ENCODE results near the gene CHI3L2.

Gene CHI3L2

DNA sequence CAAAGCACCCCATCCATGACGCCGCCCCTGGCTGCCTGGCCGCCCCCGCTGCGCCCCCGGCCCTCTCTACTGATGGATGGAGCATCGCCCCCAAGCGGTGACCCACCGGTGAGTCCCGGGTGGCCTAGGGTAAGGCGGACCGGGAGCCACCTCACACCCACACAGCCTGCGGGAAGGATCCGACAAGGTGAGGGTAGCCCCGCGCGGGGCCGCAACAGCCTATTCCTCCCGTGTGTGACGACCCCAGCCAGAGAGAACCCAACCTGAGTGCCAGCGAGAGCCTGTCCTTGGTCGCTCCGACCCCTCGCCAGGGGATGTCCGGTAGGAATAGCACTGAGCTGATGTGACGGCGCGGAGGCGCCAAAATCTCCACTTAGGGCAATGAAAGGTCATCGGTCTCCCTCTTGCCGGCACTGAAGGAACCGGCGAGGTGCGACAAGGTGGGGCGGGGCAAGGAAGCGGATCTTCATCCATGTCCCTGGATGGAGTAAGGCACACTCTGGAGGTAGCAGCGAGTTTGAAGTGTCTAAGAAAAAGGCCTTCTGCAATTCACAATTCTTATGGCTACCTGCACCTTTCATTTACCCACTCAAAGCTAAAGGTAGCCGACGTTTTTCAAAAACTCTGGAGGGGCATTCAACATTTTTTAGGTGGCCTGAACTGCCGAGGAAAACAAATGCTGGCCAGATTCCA is 43.4 kb downstream of the CHI3L2 start:
- Histone ChIP-seq H3K4me1 (ENCODE audit: control insufficient read depth in 5 of 5, insufficient read depth in 5 of 5, low read length in 5 of 5) (peaks cover 0 to 9% (median 5%) of the 10 kb centered on the region in 5 donors), H3K4me3 (ENCODE audit: low read depth in 1 of 5, low read length in 5 of 5) (peak overlapping the region in 3 of 5 donors; percentile 6 to 26 (median 22)), H3K9ac (ENCODE audit: low read length in 5 of 5) (no peak overlapping the region), H3K27me3 (ENCODE audit: control insufficient read depth in 5 of 5, insufficient read depth in 4 of 5, low read length in 5 of 5) (peaks cover 11 to 26% (median 19%) of the 10 kb centered on the region in 5 donors), H3K9me3 (ENCODE audit: control insufficient read depth in 5 of 5, low read length in 5 of 5) (peaks cover 0 to 3% (median 0%) of the 10 kb centered on the region in 5 donors), H3K27ac (ENCODE audit: low read depth, low read length) (no peak overlapping the region), H3K36me3 (ENCODE audit: control insufficient read depth in 5 of 5, insufficient read depth in 5 of 5, low read length in 5 of 5) (no peaks in the 10 kb centered on the region)

GRCh38 chr1:111271464-111271801 is 43.9 kb downstream of the CHI3L2 start:
- Histone ChIP-seq H3K27ac (ENCODE audit: low read depth, low read length) (no peak overlapping the region), H3K4me3 (ENCODE audit: low read depth in 1 of 5, low read length in 5 of 5) (peak overlapping the region in 2 of 5 donors; percentile 6 to 26), H3K4me1 (ENCODE audit: control insufficient read depth in 5 of 5, insufficient read depth in 5 of 5, low read length in 5 of 5) (peaks cover 0 to 9% (median 5%) of the 10 kb centered on the region in 5 donors), H3K27me3 (ENCODE audit: control insufficient read depth in 5 of 5, insufficient read depth in 4 of 5, low read length in 5 of 5) (peaks cover 11 to 26% (median 19%) of the 10 kb centered on the region in 5 donors), H3K9ac (ENCODE audit: low read length in 5 of 5) (no peak overlapping the region), H3K9me3 (ENCODE audit: control insufficient read depth in 5 of 5, low read length in 5 of 5) (peaks cover 0 to 2% (median 0%) of the 10 kb centered on the region in 5 donors), H3K36me3 (ENCODE audit: control insufficient read depth in 5 of 5, insufficient read depth in 5 of 5, low read length in 5 of 5) (no peaks in the 10 kb centered on the region)

DNA sequence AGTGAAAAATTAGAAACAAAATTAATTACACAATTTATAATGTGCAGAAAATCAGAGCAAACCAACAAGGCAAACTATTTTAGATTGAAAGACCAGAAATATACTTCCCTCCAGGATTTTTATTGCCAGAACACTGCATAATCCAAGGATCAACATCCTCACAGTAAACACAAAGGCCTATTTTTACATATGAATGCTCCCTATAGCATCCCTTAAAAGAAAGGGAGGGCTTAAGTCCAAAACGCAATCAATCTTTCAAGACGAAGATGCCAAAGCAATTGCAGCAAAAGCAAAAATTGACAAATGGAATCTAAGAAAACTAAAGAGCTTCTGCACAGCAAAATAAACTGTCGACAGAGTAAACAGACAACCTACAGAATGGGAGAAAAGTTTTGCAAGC is 44.6 kb downstream of the CHI3L2 start:
- H3K27me3 ChIP-seq (ENCODE audit: control insufficient read depth in 5 of 5, insufficient read depth in 4 of 5, low read length in 5 of 5), result peaks cover 11 to 26% (median 19%) of the 10 kb centered on the region in 5 donors
- H3K4me3 ChIP-seq (ENCODE audit: low read depth in 1 of 5, low read length in 5 of 5), result no peak overlapping the region
- H3K4me1 ChIP-seq (ENCODE audit: control insufficient read depth in 5 of 5, insufficient read depth in 5 of 5, low read length in 5 of 5), result peaks cover 0 to 9% (median 5%) of the 10 kb centered on the region in 5 donors

DNA sequence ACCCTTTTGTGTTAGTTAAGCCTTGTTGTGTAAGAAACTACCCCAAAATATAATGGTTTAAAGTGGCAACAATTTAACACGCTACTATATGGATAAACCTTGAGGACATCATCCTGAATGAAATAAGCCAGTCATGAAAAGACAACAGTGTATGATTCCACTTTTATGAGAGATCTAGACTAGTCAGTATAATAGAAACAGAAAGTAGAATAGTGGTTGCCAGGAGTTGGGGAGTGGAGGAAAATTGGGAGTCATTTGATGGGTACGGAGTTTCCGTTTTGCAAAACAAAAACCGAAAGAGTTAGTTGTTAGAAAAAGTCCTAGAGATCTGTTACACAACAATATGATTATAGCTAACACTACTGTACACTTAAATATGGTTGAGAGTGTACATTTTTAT is 47.1 kb downstream of the CHI3L2 start:
- H3K27ac ChIP-seq (ENCODE audit: low read depth, low read length), result peak overlapping the region; percentile 64
- peaks cover 11 to 23% (median 19%) of the 10 kb centered on the region in 5 donors for H3K27me3 ChIP-seq (ENCODE audit: control insufficient read depth in 5 of 5, insufficient read depth in 4 of 5, low read length in 5 of 5)
- no peak overlapping the region for H3K9ac ChIP-seq (ENCODE audit: low read length in 5 of 5)
- no peaks in the 10 kb centered on the region for H3K36me3 ChIP-seq (ENCODE audit: control insufficient read depth in 5 of 5, insufficient read depth in 5 of 5, low read length in 5 of 5)
- peak overlapping the region in 1 of 5 donors; percentile 30 for H3K4me3 ChIP-seq (ENCODE audit: low read depth in 1 of 5, low read length in 5 of 5)
- H3K9me3 ChIP-seq (ENCODE audit: control insufficient read depth in 5 of 5, low read length in 5 of 5), result peaks cover 0 to 8% (median 5%) of the 10 kb centered on the region in 5 donors
- H3K4me1 ChIP-seq (ENCODE audit: control insufficient read depth in 5 of 5, insufficient read depth in 5 of 5, low read length in 5 of 5), result peaks cover 0 to 9% (median 5%) of the 10 kb centered on the region in 5 donors

More for the DNA sequence above, 44.6 kb downstream of the CHI3L2 start:
- H3K9ac ChIP-seq (ENCODE audit: low read length in 5 of 5), result no peak overlapping the region
- H3K27ac ChIP-seq (ENCODE audit: low read depth, low read length), result no peak overlapping the region
- peaks cover 0 to 7% (median 3%) of the 10 kb centered on the region in 5 donors for H3K9me3 ChIP-seq (ENCODE audit: control insufficient read depth in 5 of 5, low read length in 5 of 5)
- H3K36me3 ChIP-seq (ENCODE audit: control insufficient read depth in 5 of 5, insufficient read depth in 5 of 5, low read length in 5 of 5), result no peaks in the 10 kb centered on the region

- Histone ChIP-seq H3K9ac (ENCODE audit: low read length in 5 of 5) (no peak overlapping the region), H3K4me1 (ENCODE audit: control insufficient read depth in 5 of 5, insufficient read depth in 5 of 5, low read length in 5 of 5) (peaks cover 0 to 9% (median 5%) of the 10 kb centered on the region in 5 donors), H3K27ac (ENCODE audit: low read depth, low read length) (peak overlapping the region; percentile 64), H3K9me3 (ENCODE audit: control insufficient read depth in 5 of 5, low read length in 5 of 5) (peaks cover 0 to 8% (median 5%) of the 10 kb centered on the region in 5 donors), H3K36me3 (ENCODE audit: control insufficient read depth in 5 of 5, insufficient read depth in 5 of 5, low read length in 5 of 5) (no peaks in the 10 kb centered on the region), H3K4me3 (ENCODE audit: low read depth in 1 of 5, low read length in 5 of 5) (peak overlapping the region in 1 of 5 donors; percentile 30), H3K27me3 (ENCODE audit: control insufficient read depth in 5 of 5, insufficient read depth in 4 of 5, low read length in 5 of 5) (peaks cover 9 to 21% (median 17%) of the 10 kb centered on the region in 5 donors)
Observed at GRCh38 chr1:111275079-111275478, 47.6 kb downstream of the CHI3L2 start.

DNA sequence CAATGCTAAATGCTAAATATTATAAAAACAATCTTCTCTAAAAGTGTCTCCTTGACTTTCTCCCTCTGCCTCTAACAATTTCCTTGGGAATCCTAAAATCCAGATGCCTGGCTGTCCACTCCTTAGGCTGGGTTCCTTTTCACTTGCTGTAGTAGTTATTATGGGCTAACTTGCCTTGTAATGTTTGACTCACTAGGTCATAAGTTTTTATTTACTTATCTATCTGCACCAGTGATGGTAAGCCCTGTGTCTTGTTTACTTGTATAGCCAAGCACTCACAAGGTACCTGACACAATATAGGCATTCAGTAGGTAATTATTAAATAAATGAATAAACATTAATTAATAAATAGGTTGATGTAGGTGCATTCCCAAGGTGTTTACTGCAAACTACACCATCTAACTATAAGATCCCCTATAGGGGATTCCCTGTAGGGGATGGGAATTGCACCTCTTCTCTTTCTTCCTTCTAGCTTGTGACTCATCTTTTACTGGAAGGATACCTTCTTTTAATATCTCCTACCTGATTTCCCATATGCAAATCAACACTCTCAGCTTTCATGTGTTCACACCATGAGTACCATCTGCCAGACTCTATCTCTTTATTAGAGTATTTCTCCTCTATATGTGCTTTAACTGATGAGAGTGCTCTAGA is 48.4 kb downstream of the CHI3L2 start:
- Histone ChIP-seq H3K4me1 (ENCODE audit: control insufficient read depth in 5 of 5, insufficient read depth in 5 of 5, low read length in 5 of 5) (peaks cover 0 to 6% (median under 1%) of the 10 kb centered on the region in 5 donors), H3K27me3 (ENCODE audit: control insufficient read depth in 5 of 5, insufficient read depth in 4 of 5, low read length in 5 of 5) (peaks cover under 1 to 13% (median 10%) of the 10 kb centered on the region in 5 donors), H3K9ac (ENCODE audit: low read length in 5 of 5) (no peak overlapping the region), H3K9me3 (ENCODE audit: control insufficient read depth in 5 of 5, low read length in 5 of 5) (peaks cover 0 to 8% (median 5%) of the 10 kb centered on the region in 5 donors), H3K27ac (ENCODE audit: low read depth, low read length) (no peak overlapping the region), H3K4me3 (ENCODE audit: low read depth in 1 of 5, low read length in 5 of 5) (no peak overlapping the region), H3K36me3 (ENCODE audit: control insufficient read depth in 5 of 5, insufficient read depth in 5 of 5, low read length in 5 of 5) (no peaks in the 10 kb centered on the region)

DNA sequence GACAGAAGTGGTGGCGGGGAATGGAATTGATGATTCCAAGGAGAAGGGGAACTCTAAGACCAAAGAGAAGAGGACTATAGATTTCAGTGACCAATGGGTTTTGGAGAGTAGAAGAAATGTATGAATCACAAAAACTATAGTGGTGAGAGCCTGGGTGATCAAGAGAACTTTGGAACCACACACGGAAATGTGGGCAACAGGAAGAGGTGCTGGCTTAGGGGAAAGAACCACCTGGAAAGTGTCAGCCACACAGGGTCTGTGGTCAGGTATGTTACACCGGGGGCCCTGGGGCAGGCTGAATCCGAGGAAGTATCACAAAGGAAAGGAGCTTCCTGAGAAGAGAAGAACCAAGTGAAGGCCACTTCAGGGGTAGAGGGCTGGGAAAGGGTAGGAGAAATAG is 51.6 kb downstream of the CHI3L2 start:
- no peaks in the 10 kb centered on the region for H3K36me3 ChIP-seq (ENCODE audit: control insufficient read depth in 5 of 5, insufficient read depth in 5 of 5, low read length in 5 of 5)
- H3K4me3 ChIP-seq (ENCODE audit: low read depth in 1 of 5, low read length in 5 of 5), result no peak overlapping the region
- H3K27me3 ChIP-seq (ENCODE audit: control insufficient read depth in 5 of 5, insufficient read depth in 4 of 5, low read length in 5 of 5), result no peaks in the 10 kb centered on the region
- no peak overlapping the region for H3K27ac ChIP-seq (ENCODE audit: low read depth, low read length)
- H3K4me1 ChIP-seq (ENCODE audit: control insufficient read depth in 5 of 5, insufficient read depth in 5 of 5, low read length in 5 of 5), result no peaks in the 10 kb centered on the region
- H3K9me3 ChIP-seq (ENCODE audit: control insufficient read depth in 5 of 5, low read length in 5 of 5), result peaks cover 0 to 8% (median 5%) of the 10 kb centered on the region in 5 donors
- H3K9ac ChIP-seq (ENCODE audit: low read length in 5 of 5), result no peak overlapping the region

DNA sequence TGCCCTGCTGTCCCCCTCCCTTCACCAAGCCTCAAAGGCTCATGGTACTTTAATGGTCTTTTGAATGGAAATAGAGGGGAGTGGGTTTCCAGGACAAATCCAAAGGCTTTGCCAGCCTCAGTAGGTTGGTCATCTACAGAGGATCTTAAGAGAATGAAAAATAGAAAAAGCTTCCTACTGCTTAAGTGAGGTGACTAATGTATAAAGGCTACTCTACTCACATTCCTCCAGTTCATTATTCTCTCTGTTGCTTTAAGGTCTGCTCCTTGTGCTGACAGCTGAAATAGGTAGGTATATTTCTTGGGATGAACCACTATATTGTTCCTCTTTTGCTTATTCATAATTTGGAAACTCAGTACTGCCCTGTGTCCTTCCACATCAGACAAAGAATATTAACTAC is 52.8 kb downstream of the CHI3L2 start:
- H3K36me3 ChIP-seq (ENCODE audit: control insufficient read depth in 5 of 5, insufficient read depth in 5 of 5, low read length in 5 of 5), result no peaks in the 10 kb centered on the region
- peaks cover 0 to 8% (median 5%) of the 10 kb centered on the region in 5 donors for H3K9me3 ChIP-seq (ENCODE audit: control insufficient read depth in 5 of 5, low read length in 5 of 5)
- H3K4me3 ChIP-seq (ENCODE audit: low read depth in 1 of 5, low read length in 5 of 5), result no peak overlapping the region
- no peak overlapping the region for H3K9ac ChIP-seq (ENCODE audit: low read length in 5 of 5)
- no peak overlapping the region for H3K27ac ChIP-seq (ENCODE audit: low read depth, low read length)
- no peaks in the 10 kb centered on the region for H3K27me3 ChIP-seq (ENCODE audit: control insufficient read depth in 5 of 5, insufficient read depth in 4 of 5, low read length in 5 of 5)
- no peaks in the 10 kb centered on the region for H3K4me1 ChIP-seq (ENCODE audit: control insufficient read depth in 5 of 5, insufficient read depth in 5 of 5, low read length in 5 of 5)

- peaks cover 0 to 8% (median 5%) of the 10 kb centered on the region in 5 donors for H3K9me3 ChIP-seq (ENCODE audit: control insufficient read depth in 5 of 5, low read length in 5 of 5)
- no peaks in the 10 kb centered on the region for H3K36me3 ChIP-seq (ENCODE audit: control insufficient read depth in 5 of 5, insufficient read depth in 5 of 5, low read length in 5 of 5)
- no peaks in the 10 kb centered on the region for H3K27me3 ChIP-seq (ENCODE audit: control insufficient read depth in 5 of 5, insufficient read depth in 4 of 5, low read length in 5 of 5)
- H3K27ac ChIP-seq (ENCODE audit: low read depth, low read length), result no peak overlapping the region
- no peaks in the 10 kb centered on the region for H3K4me1 ChIP-seq (ENCODE audit: control insufficient read depth in 5 of 5, insufficient read depth in 5 of 5, low read length in 5 of 5)
- H3K9ac ChIP-seq (ENCODE audit: low read length in 5 of 5), result no peak overlapping the region
- H3K4me3 ChIP-seq (ENCODE audit: low read depth in 1 of 5, low read length in 5 of 5), result no peak overlapping the region
Observed at GRCh38 chr1:111281411-111281810, 53.9 kb downstream of the CHI3L2 start.

- Histone ChIP-seq H3K9ac (ENCODE audit: low read length in 5 of 5) (no peak overlapping the region), H3K27ac (ENCODE audit: low read depth, low read length) (no peak overlapping the region), H3K9me3 (ENCODE audit: control insufficient read depth in 5 of 5, low read length in 5 of 5) (no peaks in the 10 kb centered on the region), H3K36me3 (ENCODE audit: control insufficient read depth in 5 of 5, insufficient read depth in 5 of 5, low read length in 5 of 5) (no peaks in the 10 kb centered on the region), H3K4me1 (ENCODE audit: control insufficient read depth in 5 of 5, insufficient read depth in 5 of 5, low read length in 5 of 5) (no peaks in the 10 kb centered on the region), H3K27me3 (ENCODE audit: control insufficient read depth in 5 of 5, insufficient read depth in 4 of 5, low read length in 5 of 5) (no peaks in the 10 kb centered on the region), H3K4me3 (ENCODE audit: low read depth in 1 of 5, low read length in 5 of 5) (no peak overlapping the region)
Observed at GRCh38 chr1:111283838-111284237, 56.3 kb downstream of the CHI3L2 start.
